HG03095 (cell line): Measurements from ENCODE around the gene RALGDS.

Experiments
- ATAC-seq: cut with Tn5 transposase; IDR thresholded peaks from one replicate; pipeline ENCODE4 v1.9.1; 2021; ENCODE audit warnings: moderate library complexity; ENCODE audit not compliant: unreplicated experiment

RALGDS gene

GRCh38 chr9:133120501-133121197 lies 391 bp downstream of the RALGDS start:
- peak; percentile 8 for ATAC-seq

GRCh38 chr9:133119846-133120500 lies 1.1 kb downstream of the RALGDS start:
- ATAC-seq = no peak

GRCh38 chr9:133119103-133119845 lies 1.8 kb downstream of the RALGDS start:
- no peak for ATAC-seq

- no peak for ATAC-seq
These were observed 2.5 kb downstream of the RALGDS start for GRCh38 chr9:133118568-133118967.

GRCh38 chr9:133118179-133118520 lies 2.9 kb downstream of the RALGDS start:
- no peak for ATAC-seq

GRCh38 chr9:133117271-133118178 lies 3.5 kb downstream of the RALGDS start:
- no peak for ATAC-seq

- no peak for ATAC-seq
These were observed 4.5 kb downstream of the RALGDS start for GRCh38 chr9:133116346-133117231.

GRCh38 chr9:133115604-133116345 lies 5.3 kb downstream of the RALGDS start:
- peak; percentile 82 for ATAC-seq

- ATAC-seq = no peak
These were observed 6.0 kb downstream of the RALGDS start for GRCh38 chr9:133114886-133115603.

GRCh38 chr9:133113949-133114885 lies 6.8 kb downstream of the RALGDS start:
- no peak for ATAC-seq

- ATAC-seq = no peak
These were observed 7.7 kb downstream of the RALGDS start for GRCh38 chr9:133113163-133113948.

- ATAC-seq = no peak
These were observed 8.4 kb downstream of the RALGDS start for GRCh38 chr9:133112663-133113026.

GRCh38 chr9:133111808-133112662 lies 9.0 kb downstream of the RALGDS start:
- no peak for ATAC-seq

- ATAC-seq = no peak
These were observed 10.9 kb downstream of the RALGDS start for GRCh38 chr9:133109931-133110650.
